Regular cardiac myocyte (primary cell): ENCODE measurements around the gene BST1. TPM values are rescaled to one million over a fixed set of nuclear protein-coding genes. Genes with fewer than 3 reads are reported as not detected.

Experiments
- total RNA-seq: library from RNA; depleted of rRNA; stranded (reverse); fragments of >200 nt; gene quantifications from 2 replicates; pipeline ENCODE4 v1.2.3, GENCODE V29; 2014

BST1 gene, protein sequence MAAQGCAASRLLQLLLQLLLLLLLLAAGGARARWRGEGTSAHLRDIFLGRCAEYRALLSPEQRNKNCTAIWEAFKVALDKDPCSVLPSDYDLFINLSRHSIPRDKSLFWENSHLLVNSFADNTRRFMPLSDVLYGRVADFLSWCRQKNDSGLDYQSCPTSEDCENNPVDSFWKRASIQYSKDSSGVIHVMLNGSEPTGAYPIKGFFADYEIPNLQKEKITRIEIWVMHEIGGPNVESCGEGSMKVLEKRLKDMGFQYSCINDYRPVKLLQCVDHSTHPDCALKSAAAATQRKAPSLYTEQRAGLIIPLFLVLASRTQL
- total RNA-seq, result 6.7 and 39.5 TPM in 2 replicates

DNA sequence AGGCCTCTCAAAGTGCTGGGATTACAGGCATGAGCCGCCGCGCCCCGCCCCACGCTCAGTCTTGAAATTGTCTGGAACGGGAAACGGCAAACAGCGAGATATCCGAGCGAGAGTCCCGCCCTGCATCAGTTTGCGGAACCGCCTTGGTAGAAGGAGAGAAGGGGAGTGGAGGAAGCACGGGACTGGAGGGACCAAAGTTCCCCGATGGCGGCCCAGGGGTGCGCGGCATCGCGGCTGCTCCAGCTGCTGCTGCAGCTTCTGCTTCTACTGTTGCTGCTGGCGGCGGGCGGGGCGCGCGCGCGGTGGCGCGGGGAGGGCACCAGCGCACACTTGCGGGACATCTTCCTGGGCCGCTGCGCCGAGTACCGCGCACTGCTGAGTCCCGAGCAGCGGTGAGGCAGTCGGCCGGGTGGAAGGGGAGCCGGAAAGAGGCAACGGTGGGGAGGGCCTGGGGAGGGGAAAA lies at the start of gene BST1:
BST1 (plus strand) TSS at position 125 of the 463 bp plus-strand sequence; CDS start at position 205, 80 bp downstream.

DNA sequence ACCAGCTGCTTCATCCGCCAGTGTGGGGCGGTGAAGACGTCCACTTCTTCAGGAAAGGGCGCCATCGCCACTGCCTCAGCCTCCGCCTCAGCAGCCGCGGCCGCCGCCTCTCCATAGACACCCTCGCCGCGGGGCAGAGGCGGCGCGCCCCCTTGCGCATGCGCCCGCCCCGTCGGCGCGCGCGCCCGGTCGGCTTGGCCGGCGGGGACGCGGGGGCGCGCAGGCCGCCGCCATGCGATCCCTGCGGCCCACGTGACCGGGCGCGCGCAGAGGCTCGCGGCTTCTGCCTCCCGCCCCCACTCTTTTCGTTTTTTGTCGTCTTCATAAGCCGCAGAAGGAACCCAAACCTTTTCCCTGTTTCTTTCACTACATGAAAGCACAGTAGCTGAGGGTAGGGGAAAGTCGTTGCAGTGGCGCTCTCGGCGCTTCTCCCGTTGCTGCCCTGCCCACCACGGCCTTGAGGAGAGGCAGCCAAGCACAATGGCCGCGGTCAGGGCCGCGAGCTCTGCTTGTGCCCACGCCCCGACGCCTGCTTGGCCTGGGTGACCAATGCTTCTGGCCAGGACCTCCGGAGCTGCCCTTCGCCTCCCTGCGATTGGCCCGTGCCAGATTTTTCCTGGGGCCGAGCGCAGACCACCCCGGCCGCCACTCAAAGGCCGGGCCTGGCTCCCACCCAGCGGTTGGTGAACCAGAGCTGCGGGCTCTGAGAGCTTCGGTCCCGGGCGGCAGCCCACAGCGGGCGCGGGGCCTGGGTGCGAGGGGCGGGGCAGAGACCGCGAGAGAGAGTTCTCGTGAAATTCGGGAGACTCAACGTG lies 47.4 kb upstream of the BST1 start, which contains the start of gene FBXL5:
FBXL5 (minus strand) TSS at position 135 of the 815 bp plus-strand sequence; CDS start at position 65, 70 bp downstream.

DNA sequence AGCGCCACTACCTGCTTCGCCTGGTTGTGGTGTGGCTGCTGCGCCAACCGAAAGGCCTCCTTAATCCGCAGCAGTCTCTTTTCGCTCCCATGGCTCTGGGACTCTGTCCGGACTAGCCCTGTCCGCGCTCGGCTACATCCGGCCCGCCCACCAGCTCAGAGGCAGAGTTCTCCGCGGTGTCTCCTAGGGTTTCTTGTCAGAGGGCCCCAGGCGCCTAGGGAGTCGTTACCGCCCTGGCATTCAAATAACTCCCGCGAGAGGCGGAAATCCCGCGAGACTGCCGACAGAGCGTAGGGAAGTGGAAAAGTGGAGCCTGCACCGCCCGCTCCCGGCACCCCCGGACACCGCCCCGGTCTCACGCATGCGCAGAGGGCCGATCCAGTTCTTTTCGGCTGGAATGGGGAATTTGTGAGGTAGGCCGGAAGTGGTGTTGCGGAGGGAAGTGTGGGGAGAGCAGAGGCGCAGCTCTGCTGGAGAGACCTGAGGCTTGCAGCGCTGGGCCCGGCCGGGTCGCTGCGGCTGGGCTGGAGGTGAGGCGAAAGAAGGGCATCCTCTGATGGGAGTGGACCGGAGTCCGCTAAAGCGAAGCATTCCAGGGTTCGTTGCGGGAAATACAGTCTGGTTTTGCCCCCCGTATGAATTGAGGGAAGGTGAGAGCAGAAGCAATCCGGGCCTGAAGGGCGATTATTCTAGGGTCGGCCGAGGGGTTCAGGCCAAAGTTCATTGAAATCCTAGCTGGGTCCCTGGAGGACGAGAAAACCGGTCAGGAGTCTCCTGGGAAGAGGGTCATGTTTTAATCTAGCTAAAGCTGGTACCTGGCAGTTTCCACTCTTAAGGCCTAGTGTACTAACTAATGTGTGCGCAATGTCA lies 21.3 kb upstream of the BST1 start, which contains the start of gene FAM200B:
FAM200B (plus strand) TSS at position 456 of the 870 bp plus-strand sequence. CDS start 5,151 bp downstream, outside the sequence.

DNA sequence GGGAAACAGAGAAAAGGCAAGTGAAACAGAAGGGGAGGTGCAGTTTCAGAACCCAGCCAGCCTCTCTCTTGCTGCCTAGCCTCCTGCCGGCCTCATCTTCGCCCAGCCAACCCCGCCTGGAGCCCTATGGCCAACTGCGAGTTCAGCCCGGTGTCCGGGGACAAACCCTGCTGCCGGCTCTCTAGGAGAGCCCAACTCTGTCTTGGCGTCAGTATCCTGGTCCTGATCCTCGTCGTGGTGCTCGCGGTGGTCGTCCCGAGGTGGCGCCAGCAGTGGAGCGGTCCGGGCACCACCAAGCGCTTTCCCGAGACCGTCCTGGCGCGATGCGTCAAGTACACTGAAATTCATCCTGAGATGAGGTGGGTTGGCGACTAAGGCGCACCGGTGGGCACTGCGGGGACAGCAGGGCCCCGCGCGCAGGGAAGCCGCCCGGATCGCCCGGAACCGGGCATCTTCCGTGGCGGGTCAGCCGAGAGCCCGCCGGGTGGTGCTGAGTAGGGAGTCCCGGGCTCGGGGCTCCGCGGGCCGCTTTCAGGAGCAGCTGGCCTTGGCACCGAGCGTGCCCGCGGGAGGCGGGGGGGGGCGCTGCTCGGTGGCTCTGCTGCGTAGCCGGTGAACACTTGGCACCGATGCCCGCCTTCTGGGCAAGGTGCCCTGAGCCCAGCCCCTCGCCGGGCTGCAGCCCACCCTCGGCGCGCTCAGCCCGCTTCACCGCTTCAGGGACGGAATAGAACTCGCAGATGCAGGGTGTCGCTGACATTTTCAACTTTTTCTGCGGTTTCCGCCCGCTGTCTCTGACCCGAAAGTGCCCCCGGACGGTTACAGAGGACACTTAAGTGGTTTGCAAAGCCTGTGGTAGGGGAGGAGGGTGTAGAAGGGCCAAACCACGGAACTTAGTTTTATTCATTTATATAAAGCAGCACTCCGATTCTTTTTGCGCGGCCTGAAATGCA lies 75.7 kb downstream of the BST1 start, which contains the start of gene CD38:
CD38 (plus strand) TSS at position 40 of the 953 bp plus-strand sequence; CDS start at position 127, 87 bp downstream.

Other genes with a start within 250 kb of the BST1 start
- gene CC2D2A, start 233.2 kb upstream of the BST1 start, total RNA-seq, result 13.4 and 17.8 TPM in 2 replicates
- 103 and 336 TPM in 2 replicates for gene FBXL5, start 47.7 kb upstream of the BST1 start, total RNA-seq
- 24.5 and 42.0 TPM in 2 replicates for gene FAM200B, start 21.2 kb upstream of the BST1 start, total RNA-seq
- under 0.01 and 0.19 TPM in 2 replicates for gene CD38, start 75.3 kb downstream of the BST1 start, total RNA-seq
- not detected in 2 replicates for gene FGFBP1, start 235.7 kb downstream of the BST1 start, total RNA-seq